Measurements from ENCODE around the gene CLCN6. TPM values are rescaled to one million over a fixed set of nuclear protein-coding genes. Genes with fewer than 3 reads are reported as not detected.

CLCN6 gene
- total and polyA plus RNA-seq, 2 of the 8 experiments (the other 6 are each of a cell fraction or from before 2014, with no cell fraction given): 15.7 to 26.0 TPM

- Histone ChIP-seq H2AFZ (ENCODE audit: low read length) (no peak overlapping the region), H2BK15ac (ENCODE audit: low read length) (no peak overlapping the region), H3K23ac (ENCODE audit: insufficient read length) (no peak overlapping the region), H3K56ac (replicated peaks; ENCODE audit: insufficient read length, low read depth, low read length) (no peak overlapping the region), H2BK120ac (replicated peaks; ENCODE audit: low read depth, low read length) (no peak overlapping the region), H3K27me3 (replicated peaks in 1 of 4; ENCODE audit: control insufficient read depth in 3 of 4, extremely low read depth in 1 of 4, insufficient read depth in 3 of 4, low read length in 3 of 4) (no peaks in the 10 kb centered on the region), H4K8ac (ENCODE audit: extremely low read depth, insufficient read depth, low read length) (no peak overlapping the region), H3K4me1 (replicated peaks in 1 of 4; ENCODE audit: control insufficient read depth in 3 of 4, insufficient read depth in 4 of 4, low read length in 3 of 4) (no peaks in the 10 kb centered on the region), H3K14ac (ENCODE audit: insufficient read length) (no peak overlapping the region), H2BK20ac (ENCODE audit: low read length) (no peak overlapping the region), H3K18ac (ENCODE audit: extremely low read depth, low read length) (no peak overlapping the region), H4K5ac (ENCODE audit: insufficient read length, low read depth, low read length) (no peak overlapping the region), H3K9ac (replicated peaks in 1 of 4; ENCODE audit: extremely low read depth in 1 of 4, low read depth in 3 of 4, low read length in 3 of 4) (no peak overlapping the region), H3K4ac (replicated peaks; ENCODE audit: insufficient read length, low read depth, low read length) (no peak overlapping the region), H3K4me2 (ENCODE audit: insufficient read depth in 1 of 2, low read depth in 2 of 2, low read length in 2 of 2) (no peak overlapping the region), H2BK12ac (ENCODE audit: low read depth, low read length) (no peak overlapping the region), H3K79me2 (ENCODE audit: control insufficient read depth in 1 of 2, insufficient read depth in 2 of 2, low read length in 2 of 2) (no peaks in the 10 kb centered on the region), H4K91ac (replicated peaks; ENCODE audit: insufficient read length, low read length) (no peak overlapping the region), H3K27ac (ENCODE audit: low read depth, low read length) (no peak overlapping the region), H3K9me3 (ENCODE audit: insufficient read depth in 2 of 2, low read depth in 1 of 2, low read length in 1 of 2) (no peaks in the 10 kb centered on the region), H3K4me3 (ENCODE audit: extremely low read depth in 1 of 4, insufficient read depth in 2 of 4, low read depth in 3 of 4, low read length in 4 of 4) (no peak overlapping the region), H3K79me1 (ENCODE audit: low read depth, low read length) (no peaks in the 10 kb centered on the region), H4K20me1 (replicated peaks in 1 of 2; ENCODE audit: control insufficient read depth in 1 of 2, insufficient read depth in 2 of 2, low read length in 2 of 2) (no peaks in the 10 kb centered on the region), H2BK5ac (ENCODE audit: low read depth, low read length) (no peak overlapping the region), H3K36me3 (ENCODE audit: control insufficient read depth in 2 of 4, insufficient read depth in 4 of 4, low read length in 3 of 4) (no peaks in the 10 kb centered on the region), H3K23me2 (ENCODE audit: low read depth, low read length) (no peaks in the 10 kb centered on the region), H2AK5ac (ENCODE audit: low read depth, low read length) (no peak overlapping the region)
- TF ChIP-seq RAD21 (IDR thresholded peaks at IDR 0.05 in 1 of 2, conservative IDR thresholded peaks at IDR 0.05 in 1 of 2; ENCODE audit: low read depth in 2 of 2, low read length in 2 of 2): no peak
- TF ChIP-seq TAF1 (IDR thresholded peaks at IDR 0.05; ENCODE audit: low read depth, low read length): no peak
- WGBS, 2 experiments (ENCODE audit: extremely low coverage in 1 of 2, insufficient coverage in 1 of 2, insufficient read length in 1 of 2, insufficient replicate concordance in 2 of 2, low coverage in 1 of 2, low lambda C conversion rate in 2 of 2, missing lambda C conversion rate in 1 of 2): 84% methylated on average over 5 of the region's 5 CpGs; no CpG with 5 or more reads in 1 of the 2 experiments
- DNase-seq (ENCODE audit: low read depth in 1 of 2, low spot score in 2 of 2): no peak
- POLR2A ChIA-PET (ENCODE audit: partially characterized antibody): interaction anchor here (0.8 to 1.5 kb wide), 6 partner anchors 9 to 137 kb away, joined by 3 to 5 read pairs (median 4); partner anchors contain the start of gene AGTRAP
- CTCF ChIA-PET (ENCODE audit: partially characterized antibody): interaction anchor here (0.5 to 1.6 kb wide), 4 partner anchors 9 to 475 kb away, joined by 3 to 4 read pairs (median 3); no protein-coding TSS in a partner anchor
- no peak for FAIRE-seq
These were observed 33.5 kb upstream of the CLCN6 start for GRCh38 chr1:11772458-11772857.
